H1 (cell line): ENCODE measurements around the gene NF1. TPM values are rescaled to one million over a fixed set of nuclear protein-coding genes. Genes with fewer than 3 reads are reported as not detected.

Experiments
- CTCF ChIA-PET: fragments of 300-600 bp; sonication (Branson Sonifier 250); formaldehyde crosslinking; loops from one replicate; lab custom pipeline; 2021; ENCODE audit not compliant: partially characterized antibody; lab: Charles Lee
- POLR2A ChIA-PET: fragments of 300-600 bp; sonication (Branson Sonifier 250); formaldehyde crosslinking; loops from one replicate; lab custom pipeline; 2021; ENCODE audit warnings: inconsistent platforms; ENCODE audit not compliant: partially characterized antibody; lab: Charles Lee
- DNase-seq, 2 experiments: peaks; one replicate each; pipeline versions ENCODE4 v3.0.0 to v3.0.0-alpha.2; 2010 to 2022; ENCODE audit warnings: low spot score in 2 of 2, low read depth in 1 of 2, mixed read lengths in 1 of 2
- FAIRE-seq: peaks from 2 replicates; lab custom pipeline; 2011; peaks lifted over from hg19 to GRCh38; lab: Jason Lieb, UNC
- H2AFZ ChIP-seq: 2 replicates; pipeline ENCODE4 v1.8.1; 2012; ENCODE audit warnings: low read length, inconsistent platforms
- H2AK5ac ChIP-seq: 2 replicates; pipeline ENCODE4 v1.6.1; 2013; ENCODE audit warnings: low read depth, low read length
- H2BK120ac ChIP-seq: replicated peaks from 2 replicates; pipeline ENCODE3; 2013; ENCODE audit warnings: low read depth, low read length, inconsistent platforms
- H2BK12ac ChIP-seq: 2 replicates; pipeline ENCODE4 v1.6.1; 2013; ENCODE audit warnings: low read depth, low read length
- H2BK15ac ChIP-seq: 2 replicates; pipeline ENCODE4 v1.6.1; 2013; ENCODE audit warnings: low read length
- H2BK20ac ChIP-seq: 2 replicates; pipeline ENCODE4 v1.6.1; 2013; ENCODE audit warnings: low read length
- H2BK5ac ChIP-seq: 2 replicates; pipeline ENCODE4 v1.6.1; 2013; ENCODE audit warnings: low read depth, low read length
- H3K14ac ChIP-seq: 2 replicates; pipeline ENCODE4 v1.6.1; 2013; ENCODE audit warnings: inconsistent platforms; ENCODE audit not compliant: insufficient read length
- H3K18ac ChIP-seq: 2 replicates; pipeline ENCODE4 v1.6.1; 2013; ENCODE audit warnings: low read length; ENCODE audit errors: extremely low read depth
- H3K23ac ChIP-seq: 2 replicates; pipeline ENCODE4 v1.6.1; 2013; ENCODE audit warnings: inconsistent platforms; ENCODE audit not compliant: insufficient read length
- H3K23me2 ChIP-seq: 2 replicates; pipeline ENCODE4 v1.6.1; 2013; ENCODE audit warnings: low read depth, low read length
- H3K27ac ChIP-seq: 2 replicates; pipeline ENCODE4 v1.6.1; 2011; ENCODE audit warnings: low read depth, low read length, inconsistent platforms
- H3K27me3 ChIP-seq, 4 experiments: replicated peaks in 1 of 4; 1 replicate in 1 of 4; 2 replicates in 3 of 4; pipeline versions ENCODE4 v1.6.1 to v1.8.1; 2011 to 2013; ENCODE audit warnings: low read length in 3 of 4, mild to moderate bottlenecking in 3 of 4, inconsistent platforms in 2 of 4, mixed read lengths in 2 of 4, moderate library complexity in 1 of 4; ENCODE audit not compliant: control insufficient read depth in 3 of 4, insufficient read depth in 3 of 4; ENCODE audit errors: extremely low read depth in 1 of 4
- H3K36me3 ChIP-seq, 4 experiments: 2 replicates each; pipeline versions ENCODE4 v1.6.1 to v1.8.1; 2011 to 2013; ENCODE audit warnings: mild to moderate bottlenecking in 4 of 4, low read length in 3 of 4, moderate library complexity in 2 of 4, control low read depth in 1 of 4, inconsistent platforms in 1 of 4; ENCODE audit not compliant: insufficient read depth in 4 of 4, control insufficient read depth in 2 of 4
- H3K4ac ChIP-seq: replicated peaks from 2 replicates; pipeline ENCODE3; 2013; ENCODE audit warnings: low read length, low read depth, mixed read lengths, inconsistent platforms; ENCODE audit not compliant: insufficient read length
- H3K4me1 ChIP-seq, 4 experiments: replicated peaks in 1 of 4; 1 replicate in 1 of 4; 2 replicates in 3 of 4; pipeline versions ENCODE4 v1.6.1 to v1.8.1; 2011 to 2013; ENCODE audit warnings: low read length in 3 of 4, inconsistent platforms in 2 of 4, mixed read lengths in 1 of 4; ENCODE audit not compliant: insufficient read depth in 4 of 4, control insufficient read depth in 3 of 4
- H3K4me2 ChIP-seq, 2 experiments: 2 replicates each; pipeline versions ENCODE4 v1.6.1 to v1.8.1; 2011 to 2013; ENCODE audit warnings: low read depth in 2 of 2, low read length in 2 of 2, control low read depth in 1 of 2, inconsistent platforms in 1 of 2, mild to moderate bottlenecking in 1 of 2; ENCODE audit not compliant: insufficient read depth in 1 of 2
- H3K4me3 ChIP-seq, 4 experiments: fragments of 200-600, 300-600 bp in 1 of 4; sonication (generic), shearing (Covaris generic), sonication (Bioruptor Twin) in 1 of 4; 2 replicates each; pipeline versions ENCODE4 v1.5.1 to v1.8.1; 2011 to 2016; ENCODE audit warnings: low read length in 4 of 4, low read depth in 3 of 4, control low read depth in 2 of 4, inconsistent platforms in 2 of 4, mild to moderate bottlenecking in 2 of 4, mixed read lengths in 1 of 4, moderate library complexity in 1 of 4; ENCODE audit not compliant: insufficient read depth in 2 of 4; ENCODE audit errors: extremely low read depth in 1 of 4
- H3K56ac ChIP-seq: replicated peaks from 2 replicates; pipeline ENCODE3; 2013; ENCODE audit warnings: low read depth, mild to moderate bottlenecking, mixed read lengths, low read length, inconsistent platforms; ENCODE audit not compliant: insufficient read length
- H3K79me1 ChIP-seq: 2 replicates; pipeline ENCODE4 v1.6.1; 2013; ENCODE audit warnings: low read depth, low read length, control low read depth
- H3K79me2 ChIP-seq, 2 experiments: 2 replicates each; pipeline versions ENCODE4 v1.6.1 to v1.8.1; 2012 to 2013; ENCODE audit warnings: low read length in 2 of 2, mild to moderate bottlenecking in 2 of 2, inconsistent platforms in 1 of 2; ENCODE audit not compliant: insufficient read depth in 2 of 2, control insufficient read depth in 1 of 2
- H3K9ac ChIP-seq, 4 experiments: replicated peaks in 1 of 4; 1 replicate in 1 of 4; 2 replicates in 3 of 4; pipeline versions ENCODE4 v1.6.1 to v1.8.1; 2011 to 2013; ENCODE audit warnings: low read depth in 3 of 4, low read length in 3 of 4, control low read depth in 2 of 4, mild to moderate bottlenecking in 2 of 4, moderate library complexity in 2 of 4, inconsistent platforms in 1 of 4; ENCODE audit errors: extremely low read depth in 1 of 4
- H3K9me3 ChIP-seq, 2 experiments: 2 replicates each; pipeline versions ENCODE4 v1.6.1 to v1.8.1; 2012 to 2013; ENCODE audit warnings: mild to moderate bottlenecking in 2 of 2, moderate library complexity in 2 of 2, control low read depth in 1 of 2, inconsistent platforms in 1 of 2, low read depth in 1 of 2, low read length in 1 of 2, mixed read lengths in 1 of 2; ENCODE audit not compliant: insufficient read depth in 2 of 2
- H4K20me1 ChIP-seq, 2 experiments: replicated peaks in 1 of 2; 2 replicates each; pipeline versions ENCODE3 to v1.8.1; 2011 to 2013; ENCODE audit warnings: inconsistent platforms in 2 of 2, low read length in 2 of 2, mild to moderate bottlenecking in 1 of 2; ENCODE audit not compliant: insufficient read depth in 2 of 2, control insufficient read depth in 1 of 2
- H4K5ac ChIP-seq: 2 replicates; pipeline ENCODE4 v1.6.1; 2013; ENCODE audit warnings: low read length, low read depth, mixed read lengths, inconsistent platforms; ENCODE audit not compliant: insufficient read length
- H4K8ac ChIP-seq: 2 replicates; pipeline ENCODE4 v1.8.0; 2013; ENCODE audit warnings: mild to moderate bottlenecking, moderate library complexity, low read length, inconsistent platforms; ENCODE audit not compliant: insufficient read depth; ENCODE audit errors: extremely low read depth
- H4K91ac ChIP-seq: replicated peaks from 2 replicates; pipeline ENCODE3; 2013; ENCODE audit warnings: low read length, mixed read lengths, inconsistent platforms; ENCODE audit not compliant: insufficient read length
- CEBPB ChIP-seq: IDR thresholded peaks from 2 replicates; pipeline ENCODE4 v1.6.1; 2012; ENCODE audit warnings: low read depth, low read length
- KDM1A ChIP-seq: fragments of 200-600, 300-600 bp; sonication (generic); IDR thresholded peaks from 2 replicates; pipeline ENCODE4 v1.7.1; 2016; ENCODE audit warnings: mild to moderate bottlenecking, low read length, borderline replicate concordance
- PHF8 ChIP-seq: fragments of 200-600 bp; sonication (generic); conservative IDR thresholded peaks from 2 replicates; pipeline ENCODE4 v1.7.1; 2012; ENCODE audit warnings: low read depth, mild to moderate bottlenecking, inconsistent platforms, low read length, moderate library complexity
- SAP30 ChIP-seq: fragments of 300-600 bp; sonication (generic); IDR thresholded peaks from 2 replicates; pipeline ENCODE4 v1.7.1; 2012; ENCODE audit warnings: low read length, moderate library complexity, mild to moderate bottlenecking, inconsistent platforms; ENCODE audit not compliant: insufficient read depth, insufficient replicate concordance
- TCF12 ChIP-seq: IDR thresholded peaks from 2 replicates; pipeline ENCODE4 v1.6.1; 2011; ENCODE audit warnings: low read depth, mild to moderate bottlenecking, low read length
- YY1 ChIP-seq: IDR thresholded peaks from 2 replicates; pipeline ENCODE4 v1.6.1; 2011; ENCODE audit warnings: low read depth, mild to moderate bottlenecking, low read length
- whole genome bisulfite sequencing, 2 experiments: shearing (Covaris generic) in 1 of 2; methylation state at CpG; one replicate each; pipeline versions ENCODE4 v1.1.6 to v1.1.7; 2013 to 2015; ENCODE audit warnings: low lambda C conversion rate in 2 of 2, mixed read lengths in 2 of 2, inconsistent platforms in 1 of 2, low coverage in 1 of 2, missing lambda C conversion rate in 1 of 2; ENCODE audit not compliant: insufficient replicate concordance in 2 of 2, insufficient coverage in 1 of 2, insufficient read length in 1 of 2; ENCODE audit errors: extremely low coverage in 1 of 2, missing lambda C conversion rate in 1 of 2; 5-methylcytosine and 5-hydroxymethylcytosine counted together
- polyA plus RNA-seq, 7 experiments: library from polyadenylated mRNA; depleted of rRNA in 3 of 7; stranded (reverse) in 5 of 7; unstranded in 2 of 7; fragments of >200 nt in 5 of 7; fragments of 200-250 nt in 2 of 7; gene quantifications; 1 replicate in 5 of 7; 2 replicates in 1 of 7; 4 replicates in 1 of 7; pipeline versions ENCODE4 v1.2.1 to v1.2.3, GENCODE V29; 2011 to 2013; ENCODE audit warnings: missing spikeins in 2 of 7, mixed read lengths in 2 of 7
- total RNA-seq: library from RNA; stranded (reverse); fragmentation: NEBNext Ultra II Directional; extraction: Animal tissue kit (Norgen Biotek cat#: 25700); gene quantifications from 2 replicates; pipeline ENCODE4 v1.2.1, GENCODE V29; 2021
- TF ChIP-seq, protein P1 (sequence below), 3 experiments: IDR thresholded peaks; 1 replicate in 2 of 3; 2 replicates in 1 of 3; pipeline versions ENCODE4 v1.5.1 to v1.6.1; 2011; ENCODE audit warnings: low read length in 3 of 3, mild to moderate bottlenecking in 3 of 3, inconsistent platforms in 2 of 3, low read depth in 1 of 3, moderate library complexity in 1 of 3; ENCODE audit not compliant: insufficient read depth in 1 of 3; ENCODE audit errors: control extremely low read depth in 1 of 3
- TF ChIP-seq, protein P2 (sequence below): IDR thresholded peaks from 2 replicates; pipeline ENCODE4 v1.6.1; 2011; ENCODE audit warnings: low read depth, mild to moderate bottlenecking, low read length; ENCODE audit not compliant: insufficient read depth

NF1 gene
- total and polyA plus RNA-seq, 2 of the 8 experiments (the other 6 are each of a cell fraction or from before 2014, with no cell fraction given) = 19.3 to 29.6 TPM

- TF ChIP-seq TCF12 = no peak
- TF ChIP-seq, protein P1, sequence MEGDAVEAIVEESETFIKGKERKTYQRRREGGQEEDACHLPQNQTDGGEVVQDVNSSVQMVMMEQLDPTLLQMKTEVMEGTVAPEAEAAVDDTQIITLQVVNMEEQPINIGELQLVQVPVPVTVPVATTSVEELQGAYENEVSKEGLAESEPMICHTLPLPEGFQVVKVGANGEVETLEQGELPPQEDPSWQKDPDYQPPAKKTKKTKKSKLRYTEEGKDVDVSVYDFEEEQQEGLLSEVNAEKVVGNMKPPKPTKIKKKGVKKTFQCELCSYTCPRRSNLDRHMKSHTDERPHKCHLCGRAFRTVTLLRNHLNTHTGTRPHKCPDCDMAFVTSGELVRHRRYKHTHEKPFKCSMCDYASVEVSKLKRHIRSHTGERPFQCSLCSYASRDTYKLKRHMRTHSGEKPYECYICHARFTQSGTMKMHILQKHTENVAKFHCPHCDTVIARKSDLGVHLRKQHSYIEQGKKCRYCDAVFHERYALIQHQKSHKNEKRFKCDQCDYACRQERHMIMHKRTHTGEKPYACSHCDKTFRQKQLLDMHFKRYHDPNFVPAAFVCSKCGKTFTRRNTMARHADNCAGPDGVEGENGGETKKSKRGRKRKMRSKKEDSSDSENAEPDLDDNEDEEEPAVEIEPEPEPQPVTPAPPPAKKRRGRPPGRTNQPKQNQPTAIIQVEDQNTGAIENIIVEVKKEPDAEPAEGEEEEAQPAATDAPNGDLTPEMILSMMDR (IDR thresholded peaks at IDR 0.05; ENCODE audit: control extremely low read depth in 1 of 3, insufficient read depth in 1 of 3, low read depth in 1 of 3, low read length in 3 of 3) = no peak
- no peak for TF ChIP-seq YY1
- no peak for TF ChIP-seq KDM1A
- TF ChIP-seq, protein P2, sequence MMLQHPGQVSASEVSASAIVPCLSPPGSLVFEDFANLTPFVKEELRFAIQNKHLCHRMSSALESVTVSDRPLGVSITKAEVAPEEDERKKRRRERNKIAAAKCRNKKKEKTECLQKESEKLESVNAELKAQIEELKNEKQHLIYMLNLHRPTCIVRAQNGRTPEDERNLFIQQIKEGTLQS = peak; percentile 64; the same call in 1 of the 2 replicates
- no peak for TF ChIP-seq SAP30
- peak; percentile 84 for TF ChIP-seq CEBPB
- no peak for TF ChIP-seq PHF8
- Histone ChIP-seq H2BK120ac (no peak overlapping the region), H3K4me2 (no peak overlapping the region), H4K91ac (no peak overlapping the region), H2AFZ (no peak overlapping the region), H3K27ac (no peak overlapping the region), H3K23ac (no peak overlapping the region), H3K4ac (no peak overlapping the region), H2BK5ac (no peak overlapping the region), H3K23me2 (no peaks in the 10 kb centered on the region), H2AK5ac (no peak overlapping the region), H4K5ac (no peak overlapping the region), H4K8ac (no peak overlapping the region), H3K4me3 (no peak overlapping the region), H4K20me1 (no peaks in the 10 kb centered on the region), H3K9ac (no peak overlapping the region), H2BK20ac (no peak overlapping the region), H3K4me1 (0 out of 7 replicates have a peak, but pooled peaks cover 0 to 4% (median 0%) of the 10 kb centered on the region in 4 experiments), H3K14ac (no peak overlapping the region), H3K56ac (no peak overlapping the region), H3K18ac (no peak overlapping the region), H3K27me3 (no peaks in the 10 kb centered on the region), H3K79me2 (no peaks in the 10 kb centered on the region), H3K9me3 (no peaks in the 10 kb centered on the region), H2BK15ac (no peak overlapping the region), H3K79me1 (no peaks in the 10 kb centered on the region), H2BK12ac (no peak overlapping the region), H3K36me3 (no peaks in the 10 kb centered on the region)
- FAIRE-seq (peak; percentile 50), DNase-seq (no peak)
- ChIA-PET POLR2A (no interaction called here), CTCF (interaction anchor here (0.9 to 1.2 kb wide), 2 partner anchors 52 to 241 kb away, joined by 3 read pairs; no protein-coding TSS in a partner anchor)
- 82% methylated on average over 8 of the region's 8 CpGs; no CpG with 5 or more reads in 1 of the 2 experiments for WGBS, 2 experiments
These were observed 223.6 kb downstream of the NF1 start for GRCh38 chr17:31318298-31318801.
